GM18951 (cell line): Measurements from ENCODE around the gene FBXW5.

ENCODE experiments used
- POLR2A ChIP-seq: IDR thresholded peaks from 4 replicates; pipeline ENCODE4 v1.6.1; 2011; ENCODE audit warnings: mild to moderate bottlenecking; ENCODE audit not compliant: insufficient read length, insufficient read depth; ENCODE audit errors: extremely low read depth
- in situ Hi-C: fragments of 300-500 bp; cut with MboI; formaldehyde crosslinking; loops from one replicate; pipeline ENCODE4 v1.12.0; 2022; ENCODE audit warnings: low sequenced_read_pairs, mixed read lengths, inconsistent platforms; ENCODE audit not compliant: unreplicated experiment

Gene FBXW5

DNA sequence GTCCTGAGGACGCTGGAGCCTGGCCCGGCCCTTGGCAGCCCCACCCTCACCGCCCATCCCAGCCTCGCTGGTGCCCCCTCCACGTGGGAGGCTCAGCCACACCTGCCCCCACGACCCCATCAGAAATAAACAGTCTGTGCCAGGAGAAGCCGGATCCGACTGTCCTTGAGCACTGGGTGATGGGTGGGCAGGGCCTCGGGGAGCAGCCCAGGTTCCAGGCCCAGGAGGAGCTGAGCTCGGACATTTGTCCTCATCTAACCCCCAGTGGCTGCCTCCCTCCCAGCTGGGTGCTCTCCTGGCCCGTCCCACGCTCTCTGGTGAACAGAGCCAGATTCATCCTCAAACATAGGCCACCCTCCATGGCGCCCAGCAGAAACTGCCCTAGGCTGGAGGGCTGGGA is 28.2 kb upstream of the FBXW5 start:
- no peak for TF ChIP-seq POLR2A
- in situ Hi-C loops, result no loop called here

DNA sequence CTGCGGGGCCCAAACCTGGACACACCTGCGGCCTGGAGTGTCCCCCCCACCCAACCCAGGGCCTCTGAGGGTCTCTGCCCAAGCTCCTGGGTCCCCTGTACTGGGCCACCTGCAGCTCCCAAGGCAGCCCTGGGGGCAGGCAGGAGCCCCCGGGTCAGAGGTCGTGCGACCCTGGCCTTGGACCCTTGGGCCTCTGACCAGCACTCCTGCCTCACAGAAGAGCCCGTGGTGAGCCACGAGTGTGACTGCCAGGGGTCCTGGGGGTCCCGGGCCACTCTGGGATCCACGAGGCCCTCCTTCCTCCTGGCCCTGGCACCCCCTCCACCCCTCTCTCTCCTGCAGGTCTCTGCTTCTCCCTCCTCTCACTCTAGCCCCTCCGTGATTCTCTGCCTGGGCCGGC is 27.8 kb upstream of the FBXW5 start:
- in situ Hi-C loops, result no loop called here
- TF ChIP-seq POLR2A, result no peak

DNA sequence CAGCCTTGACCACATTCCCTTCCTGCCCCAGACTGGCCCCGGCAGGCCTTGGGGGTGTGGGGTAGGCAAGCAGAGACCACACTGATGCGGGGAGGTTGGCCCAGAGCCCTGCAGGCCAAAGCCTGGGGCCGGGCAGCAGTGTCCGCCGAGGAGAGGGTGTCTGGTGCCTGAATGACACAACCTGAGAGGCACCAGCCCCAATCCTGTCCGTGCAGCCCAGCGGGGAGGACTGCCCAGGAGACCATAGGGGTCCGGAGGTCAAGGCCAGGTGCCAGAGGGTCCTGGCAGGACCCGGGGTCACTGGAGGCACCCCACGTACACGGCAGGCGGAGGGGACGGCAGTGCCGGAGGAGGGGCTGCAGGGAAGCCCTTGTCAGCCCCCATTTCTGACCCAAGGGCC is 27.2 kb upstream of the FBXW5 start:
- in situ Hi-C loops, result no loop called here
- no peak for TF ChIP-seq POLR2A

DNA sequence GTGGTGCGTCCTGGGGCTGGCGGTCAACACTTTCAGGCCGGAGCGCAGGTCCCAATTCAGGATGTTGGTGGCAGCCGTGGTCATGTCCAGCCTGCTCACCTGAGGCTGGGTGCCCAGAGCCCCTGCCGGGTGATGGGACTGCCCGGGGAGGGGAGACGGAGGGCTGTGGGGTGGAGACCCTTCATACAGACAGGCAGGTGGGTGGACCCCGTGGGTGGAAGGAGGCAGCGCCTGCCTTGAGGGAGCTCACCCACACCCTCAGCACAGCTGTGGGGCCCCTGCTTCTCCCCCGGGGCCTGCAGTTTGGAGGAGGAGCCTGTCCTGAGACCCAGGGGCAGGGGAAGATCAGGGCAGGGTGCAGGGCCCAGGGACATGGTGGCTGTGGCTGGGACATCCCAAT is 25.8 kb upstream of the FBXW5 start:
- TF ChIP-seq POLR2A, result no peak
- in situ Hi-C loops, result no loop called here

DNA sequence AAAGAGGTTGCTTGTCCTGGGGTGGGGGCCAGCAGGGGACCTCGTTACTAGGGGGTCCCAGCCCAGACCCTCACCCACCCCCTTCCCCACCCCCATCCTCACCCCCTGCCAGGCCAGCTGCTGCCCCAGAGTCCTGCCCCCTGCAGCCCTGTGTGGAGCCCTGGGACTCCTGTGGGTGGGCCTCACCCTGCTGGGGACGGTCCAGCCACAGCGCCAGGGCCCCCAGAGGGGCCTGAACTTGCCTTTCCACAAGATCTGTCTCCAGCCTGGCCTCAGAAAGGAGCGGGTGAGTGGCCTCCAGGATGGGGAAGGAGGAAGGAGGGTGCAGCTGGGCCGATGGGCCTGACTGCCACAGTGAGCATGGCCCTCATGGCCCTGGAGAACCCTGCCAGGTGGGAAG is 25.2 kb upstream of the FBXW5 start:
- in situ Hi-C loops, result no loop called here
- TF ChIP-seq POLR2A, result no peak

DNA sequence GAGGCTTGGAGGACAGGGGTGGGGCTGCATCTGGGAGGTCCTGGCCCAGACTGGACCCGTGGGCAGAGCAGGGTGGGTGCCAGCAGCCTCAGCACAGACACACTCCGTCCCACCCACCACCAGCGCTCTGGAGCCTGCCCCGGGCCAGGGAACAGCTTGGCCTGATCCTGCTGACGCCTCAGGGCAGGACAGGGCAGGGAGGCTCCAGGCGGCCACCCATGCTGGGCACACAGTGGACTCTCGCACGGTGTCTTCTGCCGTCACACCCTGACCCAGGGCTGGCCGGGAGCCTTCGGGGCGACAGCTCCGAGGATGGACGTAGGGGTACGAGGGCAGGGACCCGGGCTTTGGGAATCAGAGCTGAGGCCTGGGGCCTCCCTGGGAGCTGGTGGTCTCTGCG is 24.6 kb upstream of the FBXW5 start:
- TF ChIP-seq POLR2A, result no peak
- in situ Hi-C loops, result no loop called here

DNA sequence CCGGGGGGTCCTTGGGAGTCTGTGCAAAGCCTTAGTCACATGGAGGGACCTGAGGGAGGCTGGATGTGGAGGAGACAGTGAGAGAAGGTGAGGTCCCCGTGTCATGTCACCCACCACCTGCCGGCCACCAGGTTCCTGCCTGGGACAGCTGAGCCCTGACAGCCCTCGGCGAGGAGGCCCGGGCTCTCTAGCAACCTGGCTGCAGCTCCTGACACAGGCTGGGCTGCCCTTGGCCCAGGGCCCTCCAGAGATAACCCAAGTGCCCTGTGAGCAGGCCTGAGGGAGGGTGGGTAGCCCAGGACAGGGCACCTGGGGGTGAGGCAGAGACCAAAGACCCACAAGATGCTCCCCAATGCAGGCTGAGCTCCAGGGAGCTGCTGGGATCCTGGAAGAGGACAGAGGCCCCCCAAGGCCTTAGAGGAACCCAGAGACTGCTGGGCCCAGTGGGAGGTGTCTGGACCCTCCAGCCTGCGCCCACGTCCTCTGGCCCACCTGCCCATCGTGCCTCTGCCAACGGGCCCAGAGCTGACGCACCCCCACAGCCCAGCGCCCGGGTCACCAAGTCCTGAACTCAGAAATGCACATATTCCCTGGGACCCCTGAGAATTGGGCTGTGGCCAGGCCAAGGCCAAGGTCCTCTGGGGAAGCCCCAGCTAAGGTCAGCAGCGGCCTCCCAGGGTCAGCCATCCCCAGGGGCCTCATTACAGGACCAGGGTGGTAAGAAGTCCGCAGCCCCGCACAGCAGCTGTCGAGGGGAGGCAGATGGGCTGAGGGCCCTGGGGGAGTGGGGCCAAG is 24.0 kb upstream of the FBXW5 start:
- in situ Hi-C loops, result no loop called here
- TF ChIP-seq POLR2A, result no peak

DNA sequence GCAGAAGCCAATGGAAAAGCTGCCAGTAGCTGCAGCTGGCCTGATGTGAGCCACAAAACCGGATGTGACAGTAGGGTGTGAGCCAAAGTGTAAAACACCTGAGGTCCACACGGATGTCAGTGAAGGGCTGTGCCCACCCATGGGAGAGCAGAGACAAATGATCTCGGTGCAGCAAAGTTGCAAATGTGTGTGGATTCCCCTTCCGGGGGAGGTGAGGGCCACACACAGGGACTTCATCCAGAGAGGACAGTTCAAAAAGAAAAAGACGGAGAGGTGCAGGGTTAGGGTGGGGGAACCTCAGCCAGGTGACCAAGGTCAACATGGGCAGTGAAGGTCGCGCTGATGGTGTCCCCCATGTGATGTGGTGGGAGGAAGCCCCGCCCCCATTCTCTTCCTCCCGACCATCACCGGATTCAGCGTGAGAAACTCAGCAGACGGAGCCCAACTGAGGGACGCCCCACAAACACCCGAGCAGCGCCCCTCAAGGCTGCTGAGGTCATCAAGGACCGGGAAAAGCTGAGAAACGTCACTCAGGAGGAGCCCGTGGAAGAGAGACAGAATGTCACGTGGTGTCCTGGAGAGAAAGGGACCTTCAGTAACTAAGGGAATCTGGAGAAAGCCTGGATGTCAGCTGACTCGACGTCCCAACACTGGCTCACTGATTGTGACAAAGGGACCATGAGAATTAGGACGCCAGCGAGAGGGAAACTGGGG is 21.4 kb upstream of the FBXW5 start:
- in situ Hi-C loops, result no loop called here
- TF ChIP-seq POLR2A, result no peak

DNA sequence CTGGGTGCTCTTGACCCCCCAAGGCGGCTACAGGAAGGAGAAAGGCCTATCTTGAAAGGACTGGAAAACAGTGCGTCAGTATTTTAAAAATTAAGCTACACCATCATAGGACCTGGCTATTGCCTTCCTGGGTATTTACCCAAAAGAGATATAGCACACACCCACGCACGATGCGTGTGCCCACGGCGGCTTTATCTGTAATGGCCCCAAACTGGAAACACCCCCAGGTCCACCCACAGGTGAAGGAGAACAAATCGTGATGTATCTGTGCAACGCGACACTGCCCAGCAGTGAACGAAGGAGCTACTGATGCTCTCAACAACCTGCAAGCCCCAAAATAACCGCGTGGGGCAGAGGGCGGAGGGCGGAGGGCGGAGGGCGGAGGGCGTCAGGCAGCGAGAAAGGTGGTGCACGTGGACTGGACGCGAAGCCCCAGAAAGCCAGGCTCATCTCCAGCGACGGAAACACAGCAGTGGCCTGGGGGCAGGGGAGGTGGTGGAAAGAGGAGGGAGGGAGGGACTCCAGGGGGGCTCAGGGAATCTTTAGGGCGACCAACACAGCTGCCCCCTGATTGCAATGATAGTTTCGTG is 20.4 kb upstream of the FBXW5 start:
- in situ Hi-C loops, result no loop called here
- no peak for TF ChIP-seq POLR2A

DNA sequence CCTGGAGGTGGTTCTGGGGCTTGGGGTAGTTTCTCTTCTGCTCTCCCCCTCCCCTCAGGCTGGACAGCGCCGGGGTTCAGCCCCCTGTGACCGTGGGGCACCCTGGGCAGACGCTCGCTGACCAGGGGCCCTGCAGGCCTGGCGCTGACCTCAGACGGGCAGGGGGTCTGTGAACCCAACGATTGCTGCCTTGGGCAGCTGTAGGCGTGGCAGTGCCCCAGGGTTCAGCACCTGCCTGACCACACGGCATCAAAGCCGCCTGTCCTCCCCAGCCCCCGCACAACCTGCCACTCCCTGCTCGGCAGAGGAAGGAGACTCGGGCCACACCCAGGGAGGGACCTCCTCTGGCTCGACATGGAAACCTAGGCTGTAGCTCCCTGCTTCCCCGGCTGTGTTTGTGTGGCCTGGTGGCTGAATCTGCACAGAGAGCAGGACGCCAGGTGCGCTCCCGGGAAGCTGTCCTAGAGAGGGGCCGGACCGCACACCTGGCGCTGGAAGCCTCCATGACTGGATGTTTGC is 19.7 kb upstream of the FBXW5 start:
- TF ChIP-seq POLR2A, result no peak
- in situ Hi-C loops, result no loop called here

DNA sequence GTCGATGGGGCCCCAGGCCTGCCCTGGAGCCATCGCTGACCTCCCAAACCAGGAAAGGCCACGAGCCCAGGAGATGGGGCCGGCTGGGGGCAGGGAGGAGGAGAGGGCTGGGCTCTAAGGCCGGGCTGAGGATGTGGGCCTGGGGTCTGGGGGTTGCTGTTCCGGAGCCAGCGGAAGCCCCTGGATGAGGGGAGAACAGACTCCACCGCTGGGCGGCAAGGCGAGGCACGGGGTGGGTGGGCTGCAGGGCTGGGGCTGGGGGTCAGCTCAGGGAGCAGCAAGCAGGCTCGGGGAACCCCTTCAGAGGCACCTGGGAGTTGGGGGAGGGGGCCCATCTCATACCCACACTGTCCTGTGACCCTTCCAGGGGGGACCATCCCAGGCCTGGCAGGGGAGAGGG is 19.2 kb upstream of the FBXW5 start:
- TF ChIP-seq POLR2A, result no peak
- in situ Hi-C loops, result no loop called here

DNA sequence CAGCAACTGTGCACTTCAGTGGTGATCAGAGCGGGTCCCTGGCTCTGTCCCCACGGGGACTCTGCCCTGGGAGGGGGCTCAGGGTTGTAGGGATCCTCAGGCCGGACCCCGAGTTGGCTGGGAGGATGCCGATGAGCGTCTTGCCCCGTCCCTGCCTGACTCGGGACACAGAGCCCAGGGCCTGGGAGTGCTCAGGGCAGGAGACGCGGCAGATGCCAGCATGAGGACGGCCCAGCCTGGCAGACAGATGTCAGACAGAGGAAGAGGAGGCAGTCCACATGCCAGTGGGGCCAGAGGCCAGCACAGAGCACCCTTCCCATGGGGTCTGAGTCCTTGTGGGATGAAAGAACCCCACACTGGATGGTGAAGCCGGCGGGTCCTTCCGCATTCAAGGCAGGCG is 18.8 kb upstream of the FBXW5 start:
- TF ChIP-seq POLR2A, result no peak
- in situ Hi-C loops, result no loop called here

DNA sequence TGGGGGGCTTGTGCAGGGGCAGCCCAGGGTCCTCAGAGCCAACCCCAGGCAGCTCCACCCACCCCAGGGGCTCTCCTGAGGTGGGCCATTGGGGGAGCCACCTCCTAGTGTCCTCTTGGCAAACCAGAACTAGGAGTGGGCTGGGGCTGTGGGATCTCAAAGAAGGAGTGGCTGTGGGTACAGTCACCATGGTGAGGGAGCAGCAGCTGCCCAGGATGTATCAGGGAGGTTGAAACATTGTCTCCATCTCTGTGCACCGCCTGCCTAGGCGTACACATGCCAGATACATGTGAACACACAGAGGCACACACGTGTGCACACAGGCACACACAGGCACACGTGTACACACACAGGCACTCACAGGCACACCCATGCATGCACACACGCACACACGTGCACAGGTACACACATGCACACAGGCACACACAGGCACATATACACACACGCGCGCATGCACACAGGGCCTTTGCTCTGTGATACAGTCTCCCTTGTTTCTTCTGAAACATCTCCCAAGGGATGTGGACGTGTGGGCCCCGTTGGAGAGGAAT is 18.2 kb upstream of the FBXW5 start:
- in situ Hi-C loops, result no loop called here
- no peak for TF ChIP-seq POLR2A
